ENCODE measurements around the gene RTL10.

RTL10 gene

GRCh38 chr22:19871023-19871844 is 16.6 kb upstream of the RTL10 start:
- TF ChIP-seq, protein P1, sequence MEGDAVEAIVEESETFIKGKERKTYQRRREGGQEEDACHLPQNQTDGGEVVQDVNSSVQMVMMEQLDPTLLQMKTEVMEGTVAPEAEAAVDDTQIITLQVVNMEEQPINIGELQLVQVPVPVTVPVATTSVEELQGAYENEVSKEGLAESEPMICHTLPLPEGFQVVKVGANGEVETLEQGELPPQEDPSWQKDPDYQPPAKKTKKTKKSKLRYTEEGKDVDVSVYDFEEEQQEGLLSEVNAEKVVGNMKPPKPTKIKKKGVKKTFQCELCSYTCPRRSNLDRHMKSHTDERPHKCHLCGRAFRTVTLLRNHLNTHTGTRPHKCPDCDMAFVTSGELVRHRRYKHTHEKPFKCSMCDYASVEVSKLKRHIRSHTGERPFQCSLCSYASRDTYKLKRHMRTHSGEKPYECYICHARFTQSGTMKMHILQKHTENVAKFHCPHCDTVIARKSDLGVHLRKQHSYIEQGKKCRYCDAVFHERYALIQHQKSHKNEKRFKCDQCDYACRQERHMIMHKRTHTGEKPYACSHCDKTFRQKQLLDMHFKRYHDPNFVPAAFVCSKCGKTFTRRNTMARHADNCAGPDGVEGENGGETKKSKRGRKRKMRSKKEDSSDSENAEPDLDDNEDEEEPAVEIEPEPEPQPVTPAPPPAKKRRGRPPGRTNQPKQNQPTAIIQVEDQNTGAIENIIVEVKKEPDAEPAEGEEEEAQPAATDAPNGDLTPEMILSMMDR (IDR thresholded peaks at IDR 0.05; ENCODE audit: borderline replicate concordance, control extremely low read depth, extremely low read depth, insufficient read depth, missing control alignments): no peak
- in situ Hi-C loops (cut with MboI; ENCODE audit: low sequenced_read_pairs, unreplicated experiment): no loop called here
- no peak for DNase-seq (ENCODE audit: low spot score)

DNA sequence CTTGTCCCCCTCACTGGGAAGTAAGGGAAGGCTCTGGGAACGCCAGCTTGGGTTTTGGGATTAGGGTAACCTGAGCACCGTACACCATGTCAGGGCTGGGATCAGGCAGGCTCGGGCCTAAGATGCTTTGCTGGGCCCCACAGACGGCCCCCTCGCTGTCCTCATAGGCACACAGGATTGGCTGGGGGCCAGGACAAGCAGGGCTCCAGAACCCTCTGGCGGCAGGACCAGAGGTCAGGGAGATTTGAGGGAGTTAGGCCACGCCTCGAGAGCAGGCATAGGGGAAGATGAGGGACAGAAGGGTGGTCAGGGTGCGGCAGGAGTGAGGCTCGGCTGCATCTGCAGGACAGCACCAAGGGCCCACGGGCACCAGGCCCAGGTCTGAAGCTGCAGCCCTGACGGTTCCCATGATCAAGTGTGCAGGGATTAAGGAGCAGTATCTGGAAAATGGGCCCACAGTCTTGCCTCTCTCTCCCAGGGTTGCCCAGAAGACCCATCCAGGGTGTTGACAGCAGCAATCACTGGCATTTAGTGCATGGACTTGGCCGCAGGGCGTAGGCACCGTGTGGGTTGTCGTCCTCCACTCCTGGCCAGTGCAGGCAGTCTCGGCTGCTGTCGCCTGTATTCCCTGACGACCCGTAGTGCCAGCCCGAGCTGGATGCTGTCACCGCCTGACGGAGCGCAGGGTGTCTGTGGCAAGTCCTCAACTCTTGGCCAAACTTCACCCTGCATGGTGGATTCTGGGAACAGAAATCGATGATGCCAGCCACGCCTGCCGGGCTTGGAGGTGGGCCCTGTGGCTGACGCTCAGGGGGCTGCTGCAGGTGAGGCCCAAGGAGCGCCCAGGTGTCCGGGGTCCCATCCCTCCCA is 15.7 kb upstream of the RTL10 start:
- TF ChIP-seq, protein P1 (IDR thresholded peaks at IDR 0.05; ENCODE audit: borderline replicate concordance, control extremely low read depth, extremely low read depth, insufficient read depth, missing control alignments): no peak
- in situ Hi-C loops (cut with MboI; ENCODE audit: low sequenced_read_pairs, unreplicated experiment): no loop called here
- no peak for DNase-seq (ENCODE audit: low spot score)

DNA sequence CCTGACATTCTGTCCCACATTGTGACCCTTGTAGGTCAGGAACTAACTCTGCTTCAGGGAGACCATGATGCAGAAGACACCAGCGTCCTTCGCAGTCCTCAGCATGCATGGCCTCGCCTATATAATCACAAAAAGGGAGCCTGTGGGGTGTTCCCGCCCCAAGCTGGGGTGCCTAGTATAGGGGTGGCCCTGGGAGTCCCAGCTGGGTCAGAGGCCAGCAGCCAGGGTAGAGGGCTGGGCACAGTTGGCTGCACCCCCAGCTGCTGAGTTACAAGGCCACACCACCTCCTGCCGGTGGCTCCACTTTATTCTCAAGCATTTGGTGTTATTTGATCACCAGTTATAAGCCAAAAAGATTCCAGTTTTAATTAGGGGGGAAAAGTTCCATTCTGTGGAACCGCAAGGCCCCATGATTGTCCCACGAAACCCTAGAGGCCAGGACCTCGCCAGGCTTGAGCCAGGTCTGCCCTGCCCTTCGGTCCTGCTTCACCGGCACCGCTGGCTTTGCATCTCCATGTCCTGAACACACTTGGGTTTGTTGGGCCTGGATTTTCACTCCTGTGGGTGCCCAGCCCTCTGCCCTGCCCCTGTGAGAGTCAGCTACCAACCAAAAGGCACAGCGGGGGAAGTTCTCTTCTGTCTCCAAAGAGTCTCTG is 15.0 kb upstream of the RTL10 start:
- TF ChIP-seq, protein P1 (IDR thresholded peaks at IDR 0.05; ENCODE audit: borderline replicate concordance, control extremely low read depth, extremely low read depth, insufficient read depth, missing control alignments): no peak
- DNase-seq (ENCODE audit: low spot score): no peak
- in situ Hi-C loops (cut with MboI; ENCODE audit: low sequenced_read_pairs, unreplicated experiment): no loop called here

DNA sequence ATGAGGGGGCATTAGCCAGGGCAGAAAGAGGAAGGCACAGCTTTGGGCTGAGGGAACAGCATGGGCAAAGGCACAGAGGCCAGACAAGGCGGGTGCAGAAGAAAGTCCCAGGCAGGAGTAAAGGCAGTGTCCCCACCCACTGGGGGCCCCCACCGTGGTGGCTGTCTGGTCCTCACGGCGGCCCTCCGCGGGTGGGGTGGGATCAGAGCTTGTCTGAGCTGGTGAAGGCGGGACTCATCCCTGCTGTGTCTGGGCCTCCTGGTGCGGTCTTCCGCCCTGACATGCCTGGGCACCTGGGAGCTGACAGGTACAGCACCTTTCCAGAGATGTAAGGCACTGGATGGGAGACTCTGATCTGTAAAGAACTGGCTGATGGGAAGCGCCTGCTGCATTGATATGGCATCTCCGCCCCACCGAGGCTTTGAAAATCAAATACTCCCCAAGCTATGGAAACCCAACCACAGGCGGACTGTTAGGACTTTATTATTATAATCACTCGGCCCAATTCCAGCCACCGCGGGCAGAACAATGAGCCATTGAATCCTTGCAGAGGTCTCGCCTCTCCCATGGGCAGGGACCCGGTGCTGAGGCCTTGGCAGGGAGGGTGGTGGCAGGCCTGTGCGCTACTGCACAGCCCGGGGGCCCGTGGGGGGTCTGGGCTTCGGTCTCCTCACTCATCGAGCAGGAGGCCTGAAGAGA is 14.2 kb upstream of the RTL10 start:
- TF ChIP-seq, protein P1 (IDR thresholded peaks at IDR 0.05; ENCODE audit: borderline replicate concordance, control extremely low read depth, extremely low read depth, insufficient read depth, missing control alignments): no peak
- DNase-seq (ENCODE audit: low spot score): no peak

DNA sequence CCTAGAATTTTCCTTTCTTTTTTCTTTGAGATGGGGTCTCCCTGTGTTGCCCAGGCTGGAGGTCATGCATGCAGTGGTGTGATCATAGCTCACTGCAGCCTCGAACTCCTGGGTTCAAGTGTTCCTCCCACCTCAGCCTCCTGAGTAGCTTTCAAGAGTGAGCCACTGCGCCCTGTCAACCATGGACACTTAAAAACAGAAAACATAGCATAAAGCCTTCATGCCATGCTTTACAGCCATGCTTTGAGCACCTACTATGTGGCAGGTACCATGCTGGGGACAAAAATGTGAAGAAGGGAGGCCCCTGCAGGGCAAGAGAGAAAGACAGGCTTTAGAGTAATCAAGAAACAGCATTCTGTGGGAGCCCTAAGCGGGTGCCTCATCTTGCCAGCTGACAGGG is 13.7 kb upstream of the RTL10 start:
- in situ Hi-C loops (cut with MboI; ENCODE audit: low sequenced_read_pairs, unreplicated experiment): no loop called here
- DNase-seq (ENCODE audit: low spot score): no peak
- TF ChIP-seq, protein P1 (IDR thresholded peaks at IDR 0.05; ENCODE audit: borderline replicate concordance, control extremely low read depth, extremely low read depth, insufficient read depth, missing control alignments): no peak

More for the DNA sequence above, 14.2 kb upstream of the RTL10 start:
- in situ Hi-C loops (cut with MboI; ENCODE audit: low sequenced_read_pairs, unreplicated experiment): no loop called here

DNA sequence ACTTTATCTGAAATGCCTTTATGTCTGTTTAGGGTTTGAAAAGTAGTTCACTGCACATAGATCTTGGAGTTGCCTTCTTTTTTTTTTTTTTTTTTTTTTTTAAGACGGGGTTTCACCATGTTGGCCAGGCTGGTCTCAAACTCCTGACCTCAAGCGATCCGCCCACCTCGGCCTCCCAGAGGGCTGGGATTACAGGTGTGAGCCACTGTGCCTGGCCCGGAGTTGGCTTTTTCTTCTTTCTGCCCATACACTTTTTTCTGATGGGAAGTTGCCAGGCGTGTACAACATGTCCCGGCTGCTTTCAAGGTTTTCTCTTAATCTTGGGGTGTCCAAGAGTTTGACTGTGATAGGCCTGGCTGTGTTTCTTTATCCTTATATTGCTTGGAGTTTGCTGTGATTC is 12.9 kb upstream of the RTL10 start:
- TF ChIP-seq, protein P1 (IDR thresholded peaks at IDR 0.05; ENCODE audit: borderline replicate concordance, control extremely low read depth, extremely low read depth, insufficient read depth, missing control alignments): no peak

More for the DNA sequence above, 12.9 kb upstream of the RTL10 start:
- DNase-seq (ENCODE audit: low spot score): no peak
- in situ Hi-C loops (cut with MboI; ENCODE audit: low sequenced_read_pairs, unreplicated experiment): no loop called here

Data from GM13976 (cell line).